HG03064 (cell line): ENCODE results near the gene HPX.

ENCODE experiments used
- ATAC-seq: cut with Tn5 transposase; IDR thresholded peaks from one replicate; pipeline ENCODE4 v1.9.1; 2021; ENCODE audit warnings: low read depth; ENCODE audit not compliant: unreplicated experiment

The HPX gene

GRCh38 chr11:6468712-6469495, 28.1 kb upstream of the HPX start:
- ATAC-seq = peak; percentile 73

GRCh38 chr11:6459099-6459450, 18.3 kb upstream of the HPX start:
- ATAC-seq = no peak

- no peak for ATAC-seq
Measured at GRCh38 chr11:6458352-6459098, 17.7 kb upstream of the HPX start.

DNA sequence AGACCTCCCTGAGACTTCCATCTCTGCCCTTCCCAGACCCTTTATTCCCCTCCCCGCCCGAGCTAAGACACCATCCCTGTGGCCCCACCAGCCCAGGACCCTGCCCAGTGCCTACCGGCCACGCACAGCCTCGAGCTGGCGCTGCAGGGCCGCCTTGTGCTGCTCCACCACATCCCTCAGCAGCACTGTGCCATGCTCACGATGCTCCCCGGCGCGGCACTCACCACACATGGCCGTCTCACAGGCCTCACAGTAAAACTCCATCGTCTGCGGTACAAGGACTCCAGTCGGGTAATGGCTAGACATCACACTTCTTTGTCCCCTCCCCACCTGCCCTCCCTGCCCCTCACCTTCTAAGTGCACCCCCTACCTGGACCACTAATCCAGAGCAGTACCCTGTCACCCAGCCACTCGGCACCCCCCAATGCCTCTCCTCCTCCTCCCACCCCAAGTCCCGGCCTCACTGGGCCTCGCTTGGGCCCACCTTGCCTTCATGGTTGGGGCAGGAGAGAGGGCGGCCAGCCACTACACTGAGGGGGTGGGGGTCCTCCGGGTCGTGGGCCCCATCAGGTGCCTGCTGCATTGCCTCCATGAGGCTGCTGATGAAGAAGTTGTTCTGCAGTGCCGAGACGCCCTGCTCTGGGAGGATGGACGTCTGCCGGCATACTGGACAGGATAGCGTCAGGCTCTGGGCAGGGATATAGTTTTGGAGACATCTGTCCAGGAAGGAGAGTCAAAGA, 17.0 kb upstream of the HPX start:
- ATAC-seq = no peak

GRCh38 chr11:6456361-6457073, 15.7 kb upstream of the HPX start:
- no peak for ATAC-seq

GRCh38 chr11:6455070-6455469, 14.3 kb upstream of the HPX start:
- no peak for ATAC-seq

- ATAC-seq = no peak
Measured at GRCh38 chr11:6453152-6453551, 12.4 kb upstream of the HPX start.

DNA sequence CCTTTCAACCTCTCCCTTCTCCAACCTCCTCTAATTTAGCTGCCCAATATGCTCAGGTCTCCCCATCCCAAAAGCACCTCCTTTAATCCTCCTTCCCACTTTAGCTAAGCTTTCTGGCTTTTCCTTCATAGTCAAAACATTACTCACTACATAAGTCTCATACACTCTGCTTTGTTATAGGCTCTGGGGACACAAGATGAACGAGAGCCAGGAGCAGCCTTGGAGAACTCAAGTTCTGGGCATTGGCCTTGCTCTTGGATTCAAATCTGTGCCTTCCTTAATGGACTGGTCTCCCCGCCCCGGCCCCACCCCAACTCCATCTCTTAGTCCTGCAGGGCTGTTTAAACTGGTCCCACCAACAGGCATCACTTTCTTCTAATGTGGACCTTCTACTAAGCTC, 11.4 kb upstream of the HPX start:
- no peak for ATAC-seq

DNA sequence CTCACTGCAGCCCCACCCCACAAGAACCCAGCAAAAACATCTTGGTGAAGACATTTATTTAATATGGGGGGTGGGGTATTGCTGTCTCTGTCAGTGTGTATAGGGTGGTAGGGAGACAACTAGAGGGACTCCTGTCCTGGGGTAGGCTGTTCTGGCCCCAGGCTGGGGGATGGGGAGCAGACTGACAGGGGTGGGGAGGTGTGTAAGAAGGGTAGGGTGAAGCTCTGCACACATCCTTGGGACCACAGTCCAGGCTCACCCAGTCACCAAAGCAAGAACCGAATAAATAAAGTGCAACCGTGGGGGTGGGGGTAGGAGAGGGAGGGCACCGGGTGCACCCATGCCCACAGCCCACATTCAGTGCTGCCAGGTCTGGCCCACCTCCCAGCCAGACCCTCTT, 7.8 kb upstream of the HPX start:
- no peak for ATAC-seq

DNA sequence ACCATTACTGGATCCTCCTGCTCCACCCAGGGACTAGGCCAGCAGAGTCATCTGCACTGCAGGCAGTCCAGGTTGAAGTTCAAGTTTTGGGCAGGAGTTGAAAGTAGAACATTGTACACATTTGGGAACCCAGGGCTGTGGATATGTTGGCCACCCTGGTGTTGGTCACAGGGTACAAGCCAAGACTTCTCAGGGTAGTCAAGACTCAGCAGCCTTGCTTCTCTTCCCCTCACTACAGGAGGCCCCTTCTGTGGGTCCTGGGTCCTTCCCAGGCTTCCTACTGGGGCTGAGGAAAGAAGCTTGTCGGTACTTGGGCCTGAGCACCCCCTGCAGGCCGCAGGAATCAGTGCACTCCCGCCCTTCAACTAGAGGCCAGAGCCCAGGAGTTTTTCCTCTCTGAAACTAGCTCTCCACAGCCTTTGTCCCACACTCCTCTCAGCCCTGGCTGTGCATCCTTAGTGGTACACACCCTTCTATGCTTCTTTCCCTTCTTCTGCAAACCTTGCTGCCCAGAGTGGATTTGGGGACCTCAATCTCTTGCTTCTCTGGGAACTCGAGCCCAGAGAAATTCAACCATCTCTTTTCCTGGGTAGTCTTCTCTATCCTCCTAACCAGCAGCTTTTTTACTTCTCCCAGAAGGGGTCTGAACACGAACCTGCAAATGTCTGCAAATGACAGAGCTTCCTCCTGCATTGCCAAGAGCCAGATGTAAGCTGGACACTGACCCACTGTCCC, 2.6 kb upstream of the HPX start:
- ATAC-seq = peak; percentile 67

DNA sequence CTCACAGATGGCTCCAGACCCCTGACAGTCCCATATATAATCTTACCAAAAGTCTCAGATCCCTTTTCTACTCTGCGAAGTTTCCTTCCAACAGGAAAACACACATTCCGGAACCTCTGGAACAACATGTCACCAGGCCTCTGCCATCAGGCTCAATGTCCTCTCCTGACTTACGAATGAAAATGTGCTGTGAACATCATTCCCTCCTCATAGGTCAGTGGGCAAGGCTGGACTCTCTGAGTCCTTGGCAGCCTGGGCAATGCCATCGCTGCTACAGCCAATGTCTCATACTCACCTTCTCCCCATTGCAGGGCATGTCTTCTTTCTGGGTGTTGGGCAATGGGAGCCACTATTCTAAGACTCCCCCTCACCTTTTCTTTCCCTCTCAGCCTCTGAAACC, 1.7 kb upstream of the HPX start:
- no peak for ATAC-seq

DNA sequence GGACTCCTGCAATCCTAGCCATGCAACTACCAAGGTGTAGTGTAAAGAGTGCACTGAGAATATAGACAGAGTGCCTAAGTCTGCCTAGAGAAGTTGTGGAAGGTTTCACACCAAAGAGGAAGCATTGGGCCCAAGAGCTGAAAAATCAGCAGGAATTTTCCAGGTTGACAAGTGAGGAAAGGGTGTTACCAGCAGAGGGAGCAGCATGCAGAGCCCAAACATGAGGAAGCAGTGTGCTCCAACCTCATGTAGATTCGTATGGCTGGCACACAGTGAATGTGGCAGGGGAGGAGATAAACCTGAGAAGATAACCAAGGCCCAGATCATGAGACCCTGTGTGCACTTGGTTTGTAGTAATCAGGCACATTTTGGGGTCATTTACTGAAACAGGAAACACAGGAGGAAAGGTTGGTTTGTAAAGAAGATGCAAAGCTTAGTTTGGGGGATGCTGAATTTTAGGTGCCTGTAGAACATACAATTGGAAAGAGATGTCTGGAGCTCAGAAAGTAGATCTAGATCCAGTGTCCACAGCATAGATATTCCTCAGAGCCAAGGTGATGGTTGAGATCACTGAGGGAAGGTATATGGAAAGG, 1.7 kb downstream of the HPX start:
- ATAC-seq = no peak

GRCh38 chr11:6437993-6438392, 2.8 kb downstream of the HPX start:
- no peak for ATAC-seq

DNA sequence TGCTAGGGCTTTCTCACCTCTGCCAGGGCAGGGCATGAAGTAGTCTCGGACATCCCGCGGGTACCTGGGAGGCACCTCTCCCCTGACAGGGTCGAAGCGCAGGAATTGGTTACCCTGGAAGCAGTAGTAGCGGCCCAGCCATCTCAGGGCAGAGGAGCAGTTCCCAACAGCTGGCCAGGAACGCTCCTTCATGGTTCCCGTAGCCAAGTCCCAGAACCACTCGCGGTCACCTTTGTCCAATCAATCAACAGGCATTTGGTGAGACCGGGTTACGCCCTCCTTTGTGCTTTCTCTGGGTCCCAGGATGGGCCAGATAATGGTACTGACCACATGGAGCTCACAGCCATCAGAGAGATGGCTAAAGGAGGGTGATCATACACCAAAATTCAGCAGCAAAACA, 3.4 kb downstream of the HPX start:
- ATAC-seq = no peak

- ATAC-seq = no peak
Measured at GRCh38 chr11:6433998-6434660, 6.7 kb downstream of the HPX start.

DNA sequence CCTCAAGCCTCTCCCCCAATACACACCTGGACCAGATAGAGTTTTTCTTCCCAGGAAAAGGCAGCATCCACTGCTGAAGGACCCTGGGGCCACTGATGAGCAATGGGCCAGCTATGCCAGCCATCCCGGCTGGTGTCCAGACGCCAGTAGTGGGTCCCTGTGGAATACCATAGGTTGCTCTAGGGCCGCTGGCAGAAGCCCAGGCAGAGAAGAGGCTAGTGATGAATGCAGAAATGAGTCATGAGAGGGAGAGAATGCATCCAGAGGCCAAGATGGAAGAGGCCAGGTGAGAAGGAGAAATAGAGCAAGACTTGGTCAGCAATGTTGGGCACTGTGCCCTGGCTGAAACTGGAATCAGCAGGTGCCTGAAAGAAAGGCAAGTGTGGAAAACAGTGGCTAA, 8.9 kb downstream of the HPX start:
- no peak for ATAC-seq

GRCh38 chr11:6427516-6427915, 13.3 kb downstream of the HPX start:
- no peak for ATAC-seq

DNA sequence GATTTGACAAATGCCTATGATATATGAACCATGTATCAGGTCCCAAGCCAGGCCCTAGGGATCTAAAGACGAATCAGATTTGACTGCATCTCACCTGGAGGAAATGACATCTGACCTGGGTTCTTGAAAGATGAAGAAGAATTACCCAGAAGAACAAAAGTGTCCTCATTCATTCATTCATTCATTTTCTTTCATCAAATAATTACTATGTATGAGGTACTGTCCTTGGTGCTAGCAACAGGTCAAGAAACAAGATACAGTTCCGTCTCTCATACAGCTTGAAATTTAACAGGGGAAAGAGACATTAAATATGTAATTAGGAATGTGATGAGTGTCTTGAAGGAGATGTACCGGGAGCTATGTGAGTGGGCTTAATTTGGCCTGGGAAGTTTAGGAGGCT, 20.1 kb downstream of the HPX start:
- no peak for ATAC-seq

DNA sequence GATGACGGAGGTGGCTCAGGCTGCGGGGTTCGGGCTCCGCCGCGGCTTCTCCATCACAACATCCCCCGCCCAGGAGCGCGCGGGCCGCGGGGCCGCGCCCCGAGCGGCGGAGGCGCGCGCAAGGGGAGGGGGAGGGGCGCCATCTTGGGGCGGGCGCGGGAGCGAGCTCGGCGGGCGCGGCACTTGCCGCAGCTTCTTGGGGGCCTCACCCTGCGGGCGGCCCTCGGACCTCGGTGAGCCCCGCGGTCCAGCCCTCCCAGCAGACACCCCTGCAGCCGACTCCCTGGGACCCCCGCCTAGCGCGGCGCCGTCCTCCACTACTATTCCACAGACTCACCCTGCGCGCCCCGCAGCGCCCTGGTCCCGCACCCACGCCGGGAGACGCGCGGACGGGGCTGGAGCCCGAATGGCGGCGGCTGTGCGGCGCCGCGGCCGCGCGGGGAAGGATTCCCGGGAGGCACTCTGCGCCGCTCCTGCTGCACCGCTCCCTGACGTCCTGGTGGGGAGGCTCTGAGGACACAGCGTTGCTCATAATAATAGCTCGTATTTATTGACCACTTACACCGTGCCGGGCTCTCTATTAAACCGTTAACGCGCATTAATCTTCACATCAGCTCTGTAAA, 21.7 kb downstream of the HPX start, which contains the start of gene APBB1:
TSS of gene APBB1 (minus strand) at position 86 of the 623 bp plus-strand sequence. CDS start 7,747 bp downstream, outside the sequence.
- ATAC-seq = no peak
